Hepatocyte (in vitro differentiated cells): ENCODE measurements around the gene ADA.

ENCODE experiments used
- EZH2 ChIP-seq: fragments of 200-600 bp; sonication (generic); IDR thresholded peaks from 2 replicates; pipeline ENCODE4 v1.6.1; 2016; ENCODE audit warnings: antibody characterized with exemption, mild to moderate bottlenecking, borderline replicate concordance
- EZH2phosphoT487 ChIP-seq: fragments of 200-600 bp; sonication (generic); IDR thresholded peaks from one replicate; pipeline ENCODE4 v1.6.1; 2018; ENCODE audit warnings: antibody characterized with exemption, mild to moderate bottlenecking, low read depth, moderate library complexity; ENCODE audit not compliant: unreplicated experiment, severe bottlenecking
- TF ChIP-seq, protein P1 (sequence below): fragments of 200-600 bp; sonication (generic); IDR thresholded peaks from 2 replicates; pipeline ENCODE4 v1.5.1; 2016; ENCODE audit warnings: antibody characterized with exemption, mild to moderate bottlenecking; ENCODE audit not compliant: poor library complexity

DNA sequence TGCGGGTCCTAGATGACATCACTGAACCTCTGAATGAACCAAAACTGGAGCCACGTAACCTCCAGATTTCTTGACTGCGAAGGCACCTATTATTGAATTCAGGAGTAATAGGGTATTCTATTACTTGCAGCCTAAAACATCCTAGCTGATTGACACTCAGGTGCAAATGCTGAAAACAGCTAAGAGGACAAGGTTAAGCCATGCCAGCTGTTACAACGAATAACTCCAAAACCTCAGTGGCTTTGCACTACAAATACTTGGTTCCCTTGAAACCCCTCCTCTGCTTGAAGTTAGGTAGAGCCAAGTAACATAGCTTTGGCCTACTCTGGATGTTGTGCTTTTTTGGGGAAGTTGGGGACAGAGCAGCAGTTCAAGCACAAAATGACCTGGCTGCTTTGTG lies 42.7 kb upstream of the ADA start:
- TF ChIP-seq, protein P1, sequence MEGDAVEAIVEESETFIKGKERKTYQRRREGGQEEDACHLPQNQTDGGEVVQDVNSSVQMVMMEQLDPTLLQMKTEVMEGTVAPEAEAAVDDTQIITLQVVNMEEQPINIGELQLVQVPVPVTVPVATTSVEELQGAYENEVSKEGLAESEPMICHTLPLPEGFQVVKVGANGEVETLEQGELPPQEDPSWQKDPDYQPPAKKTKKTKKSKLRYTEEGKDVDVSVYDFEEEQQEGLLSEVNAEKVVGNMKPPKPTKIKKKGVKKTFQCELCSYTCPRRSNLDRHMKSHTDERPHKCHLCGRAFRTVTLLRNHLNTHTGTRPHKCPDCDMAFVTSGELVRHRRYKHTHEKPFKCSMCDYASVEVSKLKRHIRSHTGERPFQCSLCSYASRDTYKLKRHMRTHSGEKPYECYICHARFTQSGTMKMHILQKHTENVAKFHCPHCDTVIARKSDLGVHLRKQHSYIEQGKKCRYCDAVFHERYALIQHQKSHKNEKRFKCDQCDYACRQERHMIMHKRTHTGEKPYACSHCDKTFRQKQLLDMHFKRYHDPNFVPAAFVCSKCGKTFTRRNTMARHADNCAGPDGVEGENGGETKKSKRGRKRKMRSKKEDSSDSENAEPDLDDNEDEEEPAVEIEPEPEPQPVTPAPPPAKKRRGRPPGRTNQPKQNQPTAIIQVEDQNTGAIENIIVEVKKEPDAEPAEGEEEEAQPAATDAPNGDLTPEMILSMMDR: no peak
- TF ChIP-seq EZH2 (no peak), EZH2phosphoT487 (no peak)
